Vagina (tissue), 2 donors: ENCODE data around the gene UBE2V1.

Experiments
- CTCF ChIP-seq, 3 experiments: fragments of 450-650 bp in 2 of 3; fragments of 200-600 bp in 1 of 3; sonication (generic) in 1 of 3; IDR thresholded peaks; one replicate each; pipeline ENCODE4 v1.5.1; 2017 to 2019; ENCODE audit warnings: antibody characterized with exemption in 3 of 3, mild to moderate bottlenecking in 2 of 3, moderate library complexity in 2 of 3
- POLR2A ChIP-seq, 2 donors: fragments of 450-650 bp; IDR thresholded peaks; one replicate each; pipeline ENCODE4 v1.6.1; 2017; ENCODE audit warnings: antibody characterized with exemption in 2 of 2, mild to moderate bottlenecking in 2 of 2, moderate library complexity in 2 of 2
- POLR2AphosphoS5 ChIP-seq, 2 donors: sonication (generic); formaldehyde crosslinking; IDR thresholded peaks; one replicate each; pipeline ENCODE4 v1.9.0; 2017; ENCODE audit warnings: antibody characterized with exemption in 2 of 2, mild to moderate bottlenecking in 2 of 2, low read depth in 1 of 2; ENCODE audit not compliant: insufficient read depth in 1 of 2

GRCh38 chr20:50108556-50109235 is 4.3 kb downstream of the UBE2V1 start:
- TF ChIP-seq POLR2AphosphoS5 (IDR thresholded peaks at IDR 0.05; ENCODE audit: insufficient read depth in 1 of 2, low read depth in 1 of 2) = no peak
- TF ChIP-seq CTCF (IDR thresholded peaks at IDR 0.05) = no peak
- TF ChIP-seq POLR2A (IDR thresholded peaks at IDR 0.05) = no peak
